ENCODE data around the gene PLAU.

The PLAU gene

DNA sequence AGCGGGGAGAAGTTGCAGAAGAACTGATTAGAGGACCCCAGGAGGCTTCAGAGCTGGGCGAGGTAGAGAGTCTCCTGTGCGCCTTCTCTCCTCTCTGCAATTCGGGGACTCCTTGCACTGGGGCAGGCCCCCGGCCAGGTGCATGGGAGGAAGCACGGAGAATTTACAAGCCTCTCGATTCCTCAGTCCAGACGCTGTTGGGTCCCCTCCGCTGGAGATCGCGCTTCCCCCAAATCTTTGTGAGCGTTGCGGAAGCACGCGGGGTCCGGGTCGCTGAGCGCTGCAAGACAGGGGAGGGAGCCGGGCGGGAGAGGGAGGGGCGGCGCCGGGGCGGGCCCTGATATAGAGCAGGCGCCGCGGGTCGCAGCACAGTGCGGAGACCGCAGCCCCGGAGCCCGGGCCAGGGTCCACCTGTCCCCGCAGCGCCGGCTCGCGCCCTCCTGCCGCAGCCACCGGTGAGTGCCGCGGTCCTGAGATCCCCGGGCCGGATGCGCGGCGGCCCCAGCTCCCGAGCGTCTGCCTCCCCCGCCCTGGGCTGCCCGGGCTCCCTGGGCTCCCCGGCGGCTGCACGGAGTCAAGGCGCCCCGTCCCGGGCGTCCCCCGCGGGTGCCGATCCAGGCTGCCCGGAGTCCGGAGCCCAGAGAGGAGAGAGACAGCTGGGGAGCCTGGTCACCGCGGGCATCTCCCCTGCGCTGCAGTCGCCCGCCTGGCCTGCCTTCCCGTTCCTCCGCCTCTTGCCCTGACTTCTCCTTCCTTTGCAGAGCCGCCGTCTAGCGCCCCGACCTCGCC lies at the start of gene PLAU:
Gene PLAU (plus strand): TSS at position 369 of the 789 bp plus-strand sequence. CDS start 424 bp downstream, outside the sequence.
- DNase-seq = peak; percentile 79

DNA sequence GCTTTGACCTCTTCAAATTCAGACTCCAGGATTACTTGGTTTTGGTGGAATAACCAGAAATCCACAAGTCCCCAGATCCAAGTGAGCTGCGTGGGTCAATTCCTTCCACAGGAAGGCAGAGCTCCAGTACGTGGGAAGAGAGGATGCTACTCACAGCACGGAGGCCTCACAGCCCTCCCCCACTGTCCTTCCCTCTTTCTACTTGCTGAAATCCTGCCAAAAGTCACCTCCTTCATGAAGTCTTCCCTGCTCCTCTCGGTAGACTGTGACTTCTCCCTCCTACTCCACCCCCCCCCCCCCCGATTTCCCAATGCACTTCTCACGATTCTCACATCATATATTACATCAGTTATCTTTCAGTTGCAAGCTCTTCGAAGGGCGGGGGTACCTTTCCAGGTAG lies 48.9 kb upstream of the PLAU start:
- DNase-seq = no peak

DNA sequence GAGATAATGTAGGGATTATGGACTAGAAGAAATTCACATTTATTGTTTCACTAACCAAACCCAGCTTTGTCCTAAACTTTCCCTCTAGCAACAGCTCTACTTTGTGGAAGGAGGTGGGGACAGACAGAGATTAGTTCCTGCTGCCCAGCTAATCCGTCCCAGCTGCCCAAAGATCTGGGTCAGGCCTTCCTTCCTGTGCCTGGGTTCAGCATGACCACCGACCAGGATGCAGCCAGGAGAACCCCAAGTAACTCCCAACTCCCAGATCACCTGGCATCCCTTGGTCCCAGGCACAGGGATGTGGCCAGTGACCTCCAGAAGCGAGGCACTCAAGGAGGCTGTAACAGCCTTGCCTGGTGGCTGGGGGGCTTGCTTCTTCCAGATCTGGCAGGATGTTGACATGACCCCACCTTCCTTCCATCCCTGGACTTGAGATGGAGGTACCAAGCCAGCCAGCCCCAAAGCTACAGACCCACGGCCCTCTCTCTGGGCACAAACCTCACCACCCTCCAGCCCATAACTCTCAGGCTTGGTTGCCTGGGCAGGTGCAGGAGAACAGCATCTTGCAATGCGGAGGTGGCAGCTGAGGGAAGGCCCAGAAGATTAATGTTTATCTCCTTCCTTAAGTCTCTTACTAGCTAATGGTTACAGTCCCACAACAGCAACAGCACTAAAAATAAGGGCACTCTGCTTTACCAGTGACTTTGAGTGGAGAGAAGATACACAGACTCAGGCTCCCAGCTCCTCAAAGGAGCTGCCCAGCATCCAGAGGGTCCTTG lies 47.7 kb upstream of the PLAU start:
- no peak for DNase-seq

- no peak for DNase-seq
Measured at GRCh38 chr10:73864229-73864628, 46.7 kb upstream of the PLAU start.

GRCh38 chr10:73865107-73865458 lies 45.8 kb upstream of the PLAU start:
- DNase-seq = no peak

DNA sequence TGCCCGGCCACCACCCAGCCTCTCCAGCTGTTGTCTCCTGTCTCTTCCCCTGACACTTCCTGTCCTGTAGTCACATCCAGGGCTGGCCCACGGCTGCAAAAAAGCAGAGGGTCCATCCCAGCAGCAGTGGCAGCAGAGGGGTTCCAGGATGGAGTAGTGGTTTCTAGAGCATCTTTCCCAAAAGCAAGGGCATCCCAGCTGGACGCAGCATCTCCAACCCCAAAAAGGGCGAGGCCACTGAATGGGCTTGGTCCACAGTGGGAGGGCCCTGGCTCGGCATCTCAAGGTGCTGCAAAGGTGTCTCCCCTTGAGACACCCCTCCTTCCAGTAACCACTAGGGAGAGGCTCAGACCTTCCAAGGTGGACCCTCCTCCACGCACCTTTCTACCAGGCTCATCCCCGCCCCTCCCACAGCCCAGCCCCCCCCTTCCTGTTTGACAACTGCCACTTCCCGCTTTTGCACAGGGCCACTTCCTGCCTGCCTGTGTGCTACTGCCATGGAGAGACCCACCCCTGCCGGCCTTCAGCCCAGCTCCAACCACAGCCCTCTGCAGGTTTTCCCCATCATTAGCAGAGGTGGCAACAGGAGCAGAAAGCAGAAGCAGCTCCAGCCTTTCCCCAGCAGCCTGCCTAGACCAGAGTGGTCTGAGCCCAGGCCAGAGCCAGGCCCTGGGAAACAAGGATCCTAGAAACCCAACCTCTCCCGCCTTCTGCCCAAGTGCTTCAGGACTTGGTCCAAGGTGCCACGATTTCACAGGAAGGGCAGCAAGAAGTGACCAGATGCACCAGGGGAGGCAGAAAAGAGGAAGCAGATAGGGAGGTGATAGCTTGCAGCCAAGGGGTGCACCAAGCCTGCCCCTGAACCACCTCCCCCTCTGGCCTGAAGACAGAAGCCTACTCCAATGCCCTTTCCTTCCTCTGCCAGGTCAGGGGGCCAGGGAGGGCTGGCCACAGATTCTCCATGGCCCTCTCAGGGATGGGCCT lies 45.2 kb upstream of the PLAU start:
- DNase-seq = no peak

- no peak for DNase-seq
Measured at GRCh38 chr10:73866621-73867020, 44.3 kb upstream of the PLAU start.

- no peak for DNase-seq
Measured at GRCh38 chr10:73867126-73867807, 43.7 kb upstream of the PLAU start.

DNA sequence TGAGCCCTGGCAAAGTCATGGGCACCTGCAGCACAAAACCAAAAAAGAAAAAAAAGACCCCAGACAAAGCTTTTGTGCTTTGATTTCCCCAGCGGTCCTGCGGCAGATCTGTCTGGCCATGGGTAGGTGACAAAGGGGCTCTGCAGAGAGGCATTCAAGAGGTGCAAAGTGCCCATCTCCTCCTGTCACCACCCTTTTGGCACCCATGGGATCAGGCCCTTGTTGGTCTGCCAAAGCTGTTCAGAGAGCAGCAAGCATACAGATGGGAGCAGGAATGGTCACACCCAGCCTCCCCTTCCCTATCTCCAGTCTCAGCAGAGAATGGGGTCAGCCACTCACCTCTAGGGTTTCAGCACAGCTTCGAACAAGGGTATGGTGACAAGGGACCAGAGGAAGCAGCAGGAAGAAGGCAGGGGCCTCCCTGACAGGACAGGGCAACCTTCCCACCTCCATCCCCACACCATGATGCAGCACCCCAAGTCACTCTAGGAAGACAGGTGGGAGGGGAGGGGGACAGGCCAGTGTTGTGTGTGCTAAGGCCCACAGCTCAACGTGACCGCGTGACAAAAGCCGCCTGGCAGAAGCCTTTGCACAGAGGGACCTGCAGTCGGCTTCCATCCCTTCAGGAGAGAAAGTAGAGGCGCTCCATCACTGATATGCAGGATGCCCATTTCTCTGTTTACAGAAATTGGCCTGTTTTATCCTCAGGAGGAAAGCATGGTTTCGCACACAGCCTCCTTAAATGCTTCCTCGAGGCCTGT lies 42.9 kb upstream of the PLAU start:
- no peak for DNase-seq

GRCh38 chr10:73868655-73869195 lies 42.2 kb upstream of the PLAU start:
- no peak for DNase-seq

DNA sequence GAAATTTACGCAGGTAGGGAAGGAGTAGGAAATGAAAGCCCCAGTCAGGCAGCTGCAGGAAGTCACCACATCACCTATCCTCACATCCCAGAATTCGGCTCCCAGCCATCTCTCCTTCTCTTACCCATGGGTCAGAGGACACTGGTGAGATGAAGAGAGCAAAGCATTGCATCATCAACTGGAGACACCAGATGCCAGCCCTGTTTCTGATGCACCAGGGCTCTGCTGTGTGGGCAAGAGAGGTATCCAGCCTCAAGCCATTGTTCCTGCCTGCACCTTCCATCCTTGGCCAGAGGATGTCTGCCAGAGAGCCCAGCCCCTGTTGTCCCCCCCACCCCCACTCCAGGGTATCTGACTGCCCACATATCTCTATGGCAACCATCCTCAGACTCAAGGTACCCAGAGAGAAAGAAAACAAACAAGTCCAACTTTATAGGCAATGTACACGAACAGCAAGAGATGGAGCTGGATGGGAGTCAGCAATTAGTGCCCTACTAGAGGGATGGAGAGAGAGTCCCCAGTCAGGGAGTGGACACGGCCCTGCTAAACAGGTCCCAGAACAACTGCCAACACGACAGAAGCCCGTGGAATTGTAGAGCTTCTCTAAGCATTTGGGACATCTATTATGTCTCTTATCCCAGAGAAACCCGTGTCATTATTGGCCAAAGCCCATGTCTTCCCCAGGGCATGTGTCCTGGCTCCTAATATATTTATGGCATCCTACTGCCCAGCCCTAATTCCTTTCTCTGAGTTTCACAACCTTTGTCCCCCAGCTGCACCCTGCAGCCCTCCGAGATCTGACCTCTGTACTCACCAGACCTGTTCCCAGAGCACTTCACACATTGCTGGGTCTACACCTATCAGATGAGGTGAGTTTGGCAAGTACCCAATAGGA lies 39.4 kb upstream of the PLAU start:
- no peak for DNase-seq

- DNase-seq = peak; percentile 70
Measured at GRCh38 chr10:73872190-73872710, 38.7 kb upstream of the PLAU start.

GRCh38 chr10:73873142-73873837 lies 37.6 kb upstream of the PLAU start:
- DNase-seq = no peak

GRCh38 chr10:73873838-73874215 lies 37.1 kb upstream of the PLAU start:
- DNase-seq = no peak

GRCh38 chr10:73874267-73875138 lies 36.4 kb upstream of the PLAU start, which contains the start of gene CAMK2G:
Gene CAMK2G (minus strand): TSS chr10:73874555. CDS start chr10:73874461, 94 bp downstream.
- peak; percentile 89 for DNase-seq

DNA sequence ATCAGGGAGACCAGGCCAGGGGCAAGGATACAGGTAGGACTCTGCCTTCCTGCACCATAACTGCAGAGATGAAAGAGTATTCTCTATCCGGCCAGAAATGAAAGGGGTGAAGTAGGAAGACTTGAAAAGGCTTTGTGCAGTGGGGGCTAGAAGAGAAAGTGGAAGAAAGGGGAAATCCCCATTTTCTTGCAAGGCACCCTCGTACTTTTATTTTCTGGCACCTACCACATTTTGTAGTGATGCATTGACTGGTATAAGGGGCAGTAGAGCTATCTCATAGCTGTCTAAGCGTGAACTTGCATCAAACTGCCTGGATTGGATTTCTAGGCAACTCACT lies 35.8 kb upstream of the PLAU start:
- DNase-seq = no peak

- peak; percentile 78 for DNase-seq
Measured at GRCh38 chr10:73876157-73876556, 34.8 kb upstream of the PLAU start.

GRCh38 chr10:73876566-73876965 lies 34.4 kb upstream of the PLAU start:
- no peak for DNase-seq

Data from islet precursor cell (in vitro differentiated cells).